B cell (primary cell): ENCODE data around the gene SOX6. TPM values are rescaled to one million over a fixed set of nuclear protein-coding genes. Genes with fewer than 3 reads are reported as not detected.

ENCODE experiments used
- ATAC-seq: fragments of 200-7000 bp; cut with Tn5 transposase; one replicate; pipeline ENCODE4 v1.10.0; 2021; ENCODE audit warnings: low read depth, mild to moderate bottlenecking, moderate number of reproducible peaks, moderate library complexity
- CTCF ChIA-PET: fragments of 350-600 bp; sonication (Branson Sonifier 250); formaldehyde crosslinking; loops from one replicate; lab custom pipeline; 2021; ENCODE audit warnings: antibody characterized with exemption, inconsistent platforms; lab: Charles Lee
- POLR2A ChIA-PET: fragments of 350-600 bp; sonication (Branson Sonifier 250); formaldehyde crosslinking; loops from one replicate; lab custom pipeline; 2021; ENCODE audit warnings: antibody characterized with exemption; lab: Charles Lee
- DNase-seq: peaks from one replicate; pipeline ENCODE4 v3.0.0; 2013
- H2AFZ ChIP-seq: 2 replicates; pipeline ENCODE4 v1.6.1; 2012; ENCODE audit warnings: mild to moderate bottlenecking, low read depth, low read length; ENCODE audit not compliant: insufficient read depth, poor library complexity, severe bottlenecking
- H3K27ac ChIP-seq, 2 donors: 1 replicate in 1 of 2; 2 replicates in 1 of 2; pipeline ENCODE4 v1.5.1; 2012 to 2013; ENCODE audit warnings: low read length in 2 of 2, mild to moderate bottlenecking in 2 of 2, moderate library complexity in 1 of 2
- H3K27me3 ChIP-seq, 4 experiments: fragments of 200-600 bp in 1 of 4; sonication (generic) in 1 of 4; replicated peaks in 1 of 4; 1 replicate in 2 of 4; 2 replicates in 2 of 4; pipeline versions ENCODE4 v1.6.1 to v1.7.0; 2013 to 2016; ENCODE audit warnings: low read length in 3 of 4, mild to moderate bottlenecking in 2 of 4, mixed read lengths in 1 of 4, moderate library complexity in 1 of 4; ENCODE audit not compliant: insufficient read depth in 4 of 4, control insufficient read depth in 3 of 4; ENCODE audit errors: control extremely low read depth in 1 of 4
- H3K36me3 ChIP-seq, 2 experiments: replicated peaks in 1 of 2; 1 replicate in 1 of 2; 2 replicates in 1 of 2; pipeline versions ENCODE4 v1.6.1 to v1.7.1; 2013; ENCODE audit warnings: low read length in 1 of 2; ENCODE audit not compliant: insufficient read depth in 2 of 2, control insufficient read depth in 1 of 2; ENCODE audit errors: control extremely low read depth in 1 of 2, extremely low read depth in 1 of 2
- H3K4me1 ChIP-seq, 2 donors: fragments of 200-600 bp in 1 of 2; sonication (generic) in 1 of 2; 1 replicate in 1 of 2; 2 replicates in 1 of 2; pipeline versions ENCODE4 v1.5.1 to v1.6.1; 2013 to 2017; ENCODE audit warnings: low read length in 2 of 2; ENCODE audit not compliant: control insufficient read depth in 2 of 2, insufficient read depth in 2 of 2
- H3K4me2 ChIP-seq: replicated peaks from 2 replicates; pipeline ENCODE3; 2012; ENCODE audit warnings: mild to moderate bottlenecking, low read depth, low read length; ENCODE audit not compliant: poor library complexity, severe bottlenecking
- H3K4me3 ChIP-seq, 5 experiments: fragments of 200-600 bp in 1 of 5; sonication (generic) in 1 of 5; 1 replicate in 3 of 5; 2 replicates in 2 of 5; pipeline versions ENCODE4 v1.5.1 to v1.7.0; 2011 to 2016; ENCODE audit warnings: low read length in 4 of 5, mild to moderate bottlenecking in 4 of 5, low read depth in 2 of 5, control low read depth in 1 of 5, moderate library complexity in 1 of 5; ENCODE audit not compliant: insufficient read depth in 1 of 5; ENCODE audit errors: control extremely low read depth in 1 of 5, extremely low read depth in 1 of 5
- H3K79me2 ChIP-seq: fragments of 200-600 bp; sonication (generic); one replicate; pipeline ENCODE4 v1.6.0; 2016; ENCODE audit warnings: low read length; ENCODE audit not compliant: control insufficient read depth, insufficient read depth
- H3K9ac ChIP-seq: fragments of 200-600 bp; sonication (generic); 2 replicates; pipeline ENCODE4 v1.6.1; 2017; ENCODE audit warnings: mild to moderate bottlenecking, low read length, moderate library complexity
- H3K9me3 ChIP-seq, 3 donors: one replicate each; pipeline versions ENCODE4 v1.6.1 to v1.7.1; 2013; ENCODE audit warnings: low read length in 2 of 3; ENCODE audit not compliant: control insufficient read depth in 2 of 3, insufficient read depth in 1 of 3; ENCODE audit errors: control extremely low read depth in 1 of 3
- H4K20me1 ChIP-seq: 2 replicates; pipeline ENCODE4 v1.6.0; 2012; ENCODE audit warnings: mild to moderate bottlenecking, low read length; ENCODE audit not compliant: insufficient read depth, control insufficient read depth, poor library complexity, severe bottlenecking
- H3K27ac Mint-ChIP-seq: one replicate; pipeline ENCODE4 v1.8.0; 2021; ENCODE audit warnings: mixed read lengths
- H3K27me3 Mint-ChIP-seq: one replicate; pipeline ENCODE4 v1.8.0; 2021; ENCODE audit warnings: mixed read lengths
- H3K4me1 Mint-ChIP-seq: one replicate; pipeline ENCODE4 v1.8.0; 2021; ENCODE audit warnings: mixed read lengths
- H3K4me3 Mint-ChIP-seq: one replicate; pipeline ENCODE4 v1.8.0; 2021; ENCODE audit warnings: mixed read lengths
- H3K9me3 Mint-ChIP-seq: one replicate; pipeline ENCODE4 v1.8.0; 2022; ENCODE audit warnings: mixed read lengths; ENCODE audit not compliant: insufficient read depth
- CTCF ChIP-seq: fragments of 200-600 bp; IDR thresholded peaks from one replicate; pipeline ENCODE4 v1.8.0; 2022; ENCODE audit warnings: antibody characterized with exemption, mild to moderate bottlenecking
- EZH2 ChIP-seq: IDR thresholded peaks from 2 replicates; pipeline ENCODE4 v1.6.1; 2012; ENCODE audit warnings: borderline replicate concordance, low read depth, mild to moderate bottlenecking, moderate library complexity, low read length; ENCODE audit not compliant: insufficient read depth, poor library complexity, severe bottlenecking
- WGBS: methylation state at CpG from one replicate; pipeline ENCODE4 v1.1.5; 2013; ENCODE audit warnings: missing lambda C conversion rate; ENCODE audit not compliant: insufficient coverage; 5-methylcytosine and 5-hydroxymethylcytosine counted together
- intact Hi-C: fragments of 100-400 bp; cut with micrococcal nuclease; formaldehyde crosslinking; loops from one replicate; pipeline ENCODE4 v1.10.0; 2022
- polyA plus RNA-seq: library from polyadenylated mRNA; depleted of rRNA; stranded (reverse); fragments of >200 nt; gene quantifications from 2 replicates; pipeline ENCODE4 v1.2.3, GENCODE V29; 2012
- total RNA-seq, 2 donors: library from RNA; stranded (reverse); fragments of 120-200 nt in 1 of 2; gene quantifications; 1 replicate in 1 of 2; 2 replicates in 1 of 2; pipeline versions ENCODE4 v1.2.3 to v1.2.4, GENCODE V29; 2013 to 2022

SOX6 gene
- total and polyA plus RNA-seq, 2 donors (not counting 1 experiment from before 2014, with no cell fraction given) = not detected

DNA sequence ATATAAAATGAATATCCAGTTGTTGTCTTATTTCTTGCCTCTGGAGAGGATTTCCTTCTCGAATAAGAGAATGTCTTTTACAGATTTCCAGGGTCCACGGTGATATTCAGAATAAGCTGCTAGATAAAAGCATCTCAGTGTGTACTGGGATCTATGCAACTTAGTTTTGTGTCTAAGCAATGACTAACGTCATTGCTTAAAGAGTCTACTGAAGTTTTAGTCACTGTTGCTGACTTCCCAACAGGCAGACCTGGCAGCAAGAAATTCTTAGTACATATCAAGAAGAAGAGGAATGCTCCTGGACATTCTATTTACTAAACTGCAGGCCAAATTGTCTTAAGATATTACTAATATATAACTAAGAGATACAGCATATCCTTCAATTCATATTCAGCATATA lies 70.3 kb downstream of the SOX6 start:
- Histone ChIP-seq H3K9ac (no peak overlapping the region), H3K27me3 (no peaks in the 10 kb centered on the region), H3K4me3 (no peak overlapping the region), H2AFZ (no peak overlapping the region), H3K9me3 (no peaks in the 10 kb centered on the region), H3K27ac (no peak overlapping the region), H3K4me1 (no peaks in the 10 kb centered on the region), H3K4me2 (no peak overlapping the region), H3K79me2 (no peaks in the 10 kb centered on the region), H4K20me1 (no peaks in the 10 kb centered on the region), H3K36me3 (no peaks in the 10 kb centered on the region)
- DNase-seq (no peak), ATAC-seq (no peak)
- TF ChIP-seq CTCF (no peak), EZH2 (no peak)
- no peak overlapping the region for H3K4me3 Mint-ChIP-seq
- H3K27me3 Mint-ChIP-seq = no peaks in the 10 kb centered on the region
- POLR2A ChIA-PET = no interaction called here
- H3K9me3 Mint-ChIP-seq = no peaks in the 10 kb centered on the region
- no peaks in the 10 kb centered on the region for H3K4me1 Mint-ChIP-seq
- no peak overlapping the region for H3K27ac Mint-ChIP-seq
- CTCF ChIA-PET = no interaction called here
- intact Hi-C loops = no loop called here
- WGBS = 73% methylated on average over 2 of the region's 3 CpGs

GRCh38 chr11:16280256-16280682 lies 76.1 kb downstream of the SOX6 start:
- no peaks in the 10 kb centered on the region for H3K27me3 Mint-ChIP-seq
- H3K27ac ChIP-seq = no peak overlapping the region
- H3K9me3 Mint-ChIP-seq = no peaks in the 10 kb centered on the region
- H3K4me1 ChIP-seq = no peaks in the 10 kb centered on the region
- H3K4me3 Mint-ChIP-seq = no peak overlapping the region
- H3K4me2 ChIP-seq = no peak overlapping the region
- no peaks in the 10 kb centered on the region for H3K4me1 Mint-ChIP-seq
- no peak overlapping the region for H3K4me3 ChIP-seq
- ATAC-seq (no peak), DNase-seq (no peak)
- H3K9ac ChIP-seq = no peak overlapping the region
- intact Hi-C loops = no loop called here
- no peaks in the 10 kb centered on the region for H3K9me3 ChIP-seq
- TF ChIP-seq EZH2 (no peak), CTCF (no peak)
- no peak overlapping the region for H2AFZ ChIP-seq
- no peaks in the 10 kb centered on the region for H3K79me2 ChIP-seq
- H3K27me3 ChIP-seq = no peaks in the 10 kb centered on the region
- WGBS = 28% methylated on average over 3 of the region's 5 CpGs
- H4K20me1 ChIP-seq = no peaks in the 10 kb centered on the region
- H3K27ac Mint-ChIP-seq = no peak overlapping the region
- no peaks in the 10 kb centered on the region for H3K36me3 ChIP-seq
- ChIA-PET CTCF (no interaction called here), POLR2A (no interaction called here)
